DMS114 treated with DMSO at 0.1 percent for 48 hours (cell line): ENCODE measurements around the gene MGST3.
"Not testable (repeated sequence)": the region's sequence is repeated elsewhere in the genome, so short reads cannot be mapped to it uniquely, and the experiment has no call there.

Experiments used
- DNase-seq: peaks from one replicate; lab custom pipeline; 2025; ENCODE audit not compliant: unreplicated experiment; lab: John Stamatoyannopoulos, UW

The MGST3 gene

GRCh38 chr1:165697491-165697880, 66.5 kb downstream of the MGST3 start:
- DNase-seq, result no peak

- DNase-seq, result peak; percentile 92
Measured at GRCh38 chr1:165697881-165698760, 67.1 kb downstream of the MGST3 start, which contains the start of gene ALDH9A1. ALDH9A1 (minus strand) TSS chr1:165698562; CDS start chr1:165698558, 4 bp downstream.

GRCh38 chr1:165698761-165699052, 67.7 kb downstream of the MGST3 start:
- DNase-seq, result no peak

GRCh38 chr1:165699577-165699976, 68.5 kb downstream of the MGST3 start:
- DNase-seq, result no peak

- not testable (repeated sequence) for DNase-seq
Measured at GRCh38 chr1:165701922-165702321, 70.9 kb downstream of the MGST3 start.

GRCh38 chr1:165703648-165704047, 72.6 kb downstream of the MGST3 start:
- no peak for DNase-seq
